HCT116 (cell line): Measurements from ENCODE around the gene NF1. TPM values are rescaled to one million over a fixed set of nuclear protein-coding genes. Genes with fewer than 3 reads are reported as not detected.

Source experiments
- ATAC-seq: fragments of 200-7000 bp; cut with Tn5 transposase; 2 replicates; pipeline ENCODE4 v1.9.1; 2020; ENCODE audit warnings: mild to moderate bottlenecking, moderate library complexity
- BruUV-seq: library from RNA; stranded (reverse); fragments of 400-500 nt; replicated peaks from 2 replicates; lab custom pipeline; 2021; lab: Mats Ljungman, UMichigan
- CTCF ChIA-PET: fragments of 300-600 bp; sonication (Branson Sonifier 250); formaldehyde crosslinking; loops from one replicate; lab custom pipeline; 2021; ENCODE audit warnings: antibody characterized with exemption; lab: Charles Lee
- POLR2A ChIA-PET: fragments of 300-600, 350-600 bp; sonication (Branson Sonifier 250); formaldehyde crosslinking; loops from one replicate; lab custom pipeline; 2021; ENCODE audit warnings: antibody characterized with exemption; lab: Charles Lee
- RAD21 ChIA-PET, 2 experiments: fragments of 300-600 bp; sonication (Branson Sonifier 250); formaldehyde crosslinking; loops; one replicate each; lab custom pipeline; 2023; ENCODE audit warnings: low total read pairs in 2 of 2; ENCODE audit not compliant: uncharacterized antibody in 2 of 2, unreplicated experiment in 2 of 2, low non-redundant PET in 1 of 2; lab: Charles Lee
- DNase-seq: peaks from one replicate; pipeline ENCODE4 v3.0.0-alpha.2; 2010; ENCODE audit warnings: low read depth, low spot score
- H2AFZ ChIP-seq: fragments of 200-600 bp; shearing (Covaris generic), sonication (generic); 2 replicates; pipeline ENCODE4 v1.6.1; 2017; ENCODE audit warnings: low read depth, mixed run types, mixed read lengths, antibody characterized with exemption, low read length; ENCODE audit not compliant: poor library complexity, severe bottlenecking
- H3K27ac ChIP-seq: 2 replicates; pipeline ENCODE4 v1.5.1; 2012; ENCODE audit warnings: low read depth, low read length
- H3K27me3 ChIP-seq: fragments of 200-600 bp; sonication (generic); 2 replicates; pipeline ENCODE4 v1.6.1; 2016; ENCODE audit warnings: mixed run types, low read length, mixed read lengths; ENCODE audit not compliant: insufficient read depth
- H3K36me3 ChIP-seq, 2 experiments: fragments of 200-500 bp in 1 of 2; fragments of 200-600 bp in 1 of 2; sonication (Bioruptor generic) in 1 of 2; sonication (generic) in 1 of 2; 2 replicates each; pipeline versions ENCODE4 v1.5.1 to v1.6.1; 2014 to 2016; ENCODE audit warnings: low read length in 2 of 2, inconsistent platforms in 1 of 2, mixed read lengths in 1 of 2, mixed run types in 1 of 2; ENCODE audit not compliant: insufficient read depth in 2 of 2, control insufficient read depth in 1 of 2
- H3K4me1 ChIP-seq, 2 experiments: fragments of 200-600 bp in 1 of 2; sonication (generic) in 1 of 2; 2 replicates each; pipeline versions ENCODE4 v1.5.1 to v1.6.1; 2012 to 2017; ENCODE audit warnings: low read length in 2 of 2, inconsistent platforms in 1 of 2, mild to moderate bottlenecking in 1 of 2, mixed read lengths in 1 of 2, mixed run types in 1 of 2, moderate library complexity in 1 of 2; ENCODE audit not compliant: insufficient read depth in 2 of 2, control insufficient read depth in 1 of 2
- H3K4me2 ChIP-seq: fragments of 200-600 bp; sonication (generic); 2 replicates; pipeline ENCODE4 v1.6.1; 2017; ENCODE audit warnings: mixed run types, low read length, mixed read lengths
- H3K4me3 ChIP-seq, 2 experiments: fragments of 200-600 bp in 1 of 2; sonication (generic) in 1 of 2; replicated peaks in 1 of 2; 2 replicates each; pipeline ENCODE4 v1.5.1; 2011 to 2016; ENCODE audit warnings: low read length in 2 of 2, control low read depth in 1 of 2, low read depth in 1 of 2, mild to moderate bottlenecking in 1 of 2, mixed read lengths in 1 of 2, mixed run types in 1 of 2
- H3K79me2 ChIP-seq: fragments of 200-600 bp; sonication (generic); 2 replicates; pipeline ENCODE4 v1.6.1; 2017; ENCODE audit warnings: mild to moderate bottlenecking, mixed run types, low read length, moderate library complexity, mixed read lengths; ENCODE audit not compliant: insufficient read depth
- H3K9ac ChIP-seq: fragments of 200-600 bp; sonication (generic); 2 replicates; pipeline ENCODE4 v1.6.1; 2016; ENCODE audit warnings: low read length, mixed read lengths
- H3K9me2 ChIP-seq: fragments of 200-600 bp; sonication (generic), shearing (Covaris generic); 2 replicates; pipeline ENCODE4 v1.6.1; 2017; ENCODE audit warnings: mixed run types, mild to moderate bottlenecking, moderate library complexity; ENCODE audit not compliant: insufficient read depth
- H3K9me3 ChIP-seq, 2 experiments: fragments of 200-500 bp in 1 of 2; fragments of 200-600 bp in 1 of 2; sonication (Bioruptor generic) in 1 of 2; sonication (generic) in 1 of 2; 2 replicates each; pipeline ENCODE4 v1.6.1; 2014 to 2017; ENCODE audit warnings: low read length in 2 of 2, mixed read lengths in 2 of 2, inconsistent platforms in 1 of 2, low read depth in 1 of 2, mild to moderate bottlenecking in 1 of 2, mixed run types in 1 of 2, moderate library complexity in 1 of 2; ENCODE audit not compliant: control insufficient read depth in 1 of 2, insufficient read depth in 1 of 2
- H4K20me1 ChIP-seq: fragments of 200-600 bp; sonication (generic), shearing (Covaris generic); 2 replicates; pipeline ENCODE4 v1.6.1; 2017; ENCODE audit warnings: mixed run types, mild to moderate bottlenecking, moderate library complexity; ENCODE audit not compliant: insufficient read depth
- ELF1 ChIP-seq: IDR thresholded peaks from 2 replicates; pipeline ENCODE4 v1.6.1; 2012; ENCODE audit warnings: low read depth, borderline replicate concordance
- EZH2 ChIP-seq: fragments of 200-600 bp; sonication (generic); IDR thresholded peaks from 2 replicates; pipeline ENCODE4 v1.6.1; 2017; ENCODE audit warnings: antibody characterized with exemption, mixed run types
- FOSL1 ChIP-seq: IDR thresholded peaks from 2 replicates; pipeline ENCODE4 v1.6.1; 2012; ENCODE audit warnings: low read depth
- POLR2AphosphoS5 ChIP-seq: IDR thresholded peaks from 2 replicates; pipeline ENCODE4 v1.6.1; 2011; ENCODE audit warnings: mild to moderate bottlenecking, low read depth, low read length, moderate library complexity
- SIN3A ChIP-seq: IDR thresholded peaks from 2 replicates; pipeline ENCODE4 v1.6.1; 2012; ENCODE audit warnings: low read depth
- SP1 ChIP-seq: IDR thresholded peaks from 2 replicates; pipeline ENCODE4 v1.6.1; 2012; ENCODE audit warnings: low read depth
- TCF7L2 ChIP-seq: IDR thresholded peaks from 2 replicates; pipeline ENCODE4 v1.7.0; 2011; ENCODE audit warnings: borderline replicate concordance, inconsistent platforms; ENCODE audit not compliant: insufficient read depth, insufficient read length; ENCODE audit errors: extremely low read depth
- intact Hi-C: fragments of 100-400 bp; cut with micrococcal nuclease; formaldehyde crosslinking; loops from 2 replicates; pipeline ENCODE4 v1.10.0; 2022
- total RNA-seq: library from RNA; stranded (reverse); gene quantifications from one replicate; pipeline ENCODE4 v1.2.1, GENCODE V29; 2021; ENCODE audit not compliant: unreplicated experiment
- TF ChIP-seq, protein P1 (sequence below): IDR thresholded peaks from 2 replicates; pipeline ENCODE4 v1.6.1; 2011; ENCODE audit warnings: mild to moderate bottlenecking, low read length, moderate library complexity; ENCODE audit not compliant: insufficient replicate concordance; ENCODE audit errors: extremely low read depth

The NF1 gene
- total RNA-seq, 1 experiment from 2014 or later = 20.8 TPM

DNA sequence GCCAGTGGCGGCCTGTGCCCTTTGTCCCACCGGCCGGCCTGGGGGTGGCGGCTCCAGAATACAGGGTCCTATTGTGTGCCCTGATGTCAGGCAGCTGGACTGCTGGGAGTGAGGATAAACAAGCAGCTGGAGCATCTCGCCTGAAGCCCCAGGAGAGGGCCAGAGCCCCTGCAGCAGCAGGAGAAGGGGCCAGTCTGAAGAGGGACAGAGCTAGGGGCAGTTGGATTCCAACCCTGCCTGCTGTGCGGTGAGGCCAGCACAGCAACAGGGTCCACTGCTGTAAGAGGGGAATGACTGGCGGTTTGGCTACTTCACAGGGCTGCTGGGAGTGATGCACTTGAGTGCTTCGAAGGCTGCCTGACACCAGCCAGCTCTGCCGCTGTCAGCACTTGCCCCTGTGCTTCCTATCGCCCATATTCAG is 321.7 kb downstream of the NF1 start:
- TF ChIP-seq FOSL1 (no peak), TCF7L2 (no peak)
- no peaks in the 10 kb centered on the region for H3K79me2 ChIP-seq
- ATAC-seq (no peak), DNase-seq (no peak)
- H3K27ac ChIP-seq = no peak overlapping the region
- H3K9me3 ChIP-seq = no peaks in the 10 kb centered on the region
- ChIA-PET RAD21 (no interaction called here), CTCF (no interaction called here), POLR2A (no interaction called here)
- no peak overlapping the region for H3K4me2 ChIP-seq
- H3K9me2 ChIP-seq = no peaks in the 10 kb centered on the region
- no peaks in the 10 kb centered on the region for H3K27me3 ChIP-seq
- H2AFZ ChIP-seq = no peak overlapping the region
- H3K4me3 ChIP-seq = no peak overlapping the region
- no TSS peak for BruUV-seq
- no peaks in the 10 kb centered on the region for H3K36me3 ChIP-seq
- intact Hi-C loops = no loop called here
- no peak overlapping the region for H3K9ac ChIP-seq
- no peaks in the 10 kb centered on the region for H4K20me1 ChIP-seq
- H3K4me1 ChIP-seq = no peaks in the 10 kb centered on the region

DNA sequence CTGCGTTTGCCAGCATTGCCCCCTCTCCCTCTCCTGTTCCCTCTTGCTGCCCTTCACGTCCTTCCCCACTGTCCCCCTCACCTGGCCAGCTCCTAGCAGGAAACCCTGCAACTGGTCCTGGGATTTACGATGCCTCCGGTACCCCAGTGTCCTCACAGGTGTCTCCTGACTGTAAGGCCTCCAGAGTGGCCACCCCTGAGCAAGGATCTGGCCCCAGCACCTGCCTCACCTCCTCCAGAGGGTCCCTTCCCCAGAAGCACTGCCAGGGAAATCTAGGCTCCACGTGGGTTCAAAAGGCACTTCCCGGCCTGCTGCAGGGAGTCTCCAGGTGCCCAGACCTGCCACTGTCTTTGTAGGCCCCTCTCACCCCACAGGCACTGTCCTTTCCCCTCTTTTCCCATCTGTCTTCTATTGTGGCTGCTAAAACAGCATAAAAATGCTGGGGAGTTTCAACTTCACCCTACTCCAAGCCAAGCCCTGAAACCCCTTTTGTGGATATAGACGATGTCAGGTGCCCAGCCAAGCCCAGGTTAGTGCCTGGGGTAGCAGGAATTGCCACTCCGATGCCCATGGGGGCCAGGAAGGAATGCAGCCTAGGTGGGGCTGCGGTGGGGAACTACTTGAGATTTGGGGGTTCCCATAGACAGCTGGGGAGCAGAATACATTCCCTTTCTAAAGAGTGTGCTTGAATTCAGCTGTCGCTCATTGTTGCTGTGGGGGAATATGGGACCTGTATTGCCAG is 322.4 kb downstream of the NF1 start:
- DNase-seq = no peak
- H3K9me3 ChIP-seq = no peaks in the 10 kb centered on the region
- CTCF ChIA-PET = no interaction called here
- no peaks in the 10 kb centered on the region for H3K79me2 ChIP-seq
- no peak overlapping the region for H3K4me2 ChIP-seq
- ATAC-seq = no peak
- RAD21 ChIA-PET = no interaction called here
- intact Hi-C loops = no loop called here
- no peak overlapping the region for H3K9ac ChIP-seq
- H3K36me3 ChIP-seq = no peaks in the 10 kb centered on the region
- H3K27me3 ChIP-seq = no peaks in the 10 kb centered on the region
- no peaks in the 10 kb centered on the region for H3K4me1 ChIP-seq
- H3K9me2 ChIP-seq = no peaks in the 10 kb centered on the region
- H4K20me1 ChIP-seq = no peaks in the 10 kb centered on the region
- H3K4me3 ChIP-seq = no peak overlapping the region
- POLR2A ChIA-PET = no interaction called here
- H3K27ac ChIP-seq = no peak overlapping the region
- BruUV-seq = no TSS peak
- TF ChIP-seq SIN3A (no peak), POLR2AphosphoS5 (no peak), SP1 (no peak), EZH2 (no peak), ELF1 (no peak)
- TF ChIP-seq, protein P1, sequence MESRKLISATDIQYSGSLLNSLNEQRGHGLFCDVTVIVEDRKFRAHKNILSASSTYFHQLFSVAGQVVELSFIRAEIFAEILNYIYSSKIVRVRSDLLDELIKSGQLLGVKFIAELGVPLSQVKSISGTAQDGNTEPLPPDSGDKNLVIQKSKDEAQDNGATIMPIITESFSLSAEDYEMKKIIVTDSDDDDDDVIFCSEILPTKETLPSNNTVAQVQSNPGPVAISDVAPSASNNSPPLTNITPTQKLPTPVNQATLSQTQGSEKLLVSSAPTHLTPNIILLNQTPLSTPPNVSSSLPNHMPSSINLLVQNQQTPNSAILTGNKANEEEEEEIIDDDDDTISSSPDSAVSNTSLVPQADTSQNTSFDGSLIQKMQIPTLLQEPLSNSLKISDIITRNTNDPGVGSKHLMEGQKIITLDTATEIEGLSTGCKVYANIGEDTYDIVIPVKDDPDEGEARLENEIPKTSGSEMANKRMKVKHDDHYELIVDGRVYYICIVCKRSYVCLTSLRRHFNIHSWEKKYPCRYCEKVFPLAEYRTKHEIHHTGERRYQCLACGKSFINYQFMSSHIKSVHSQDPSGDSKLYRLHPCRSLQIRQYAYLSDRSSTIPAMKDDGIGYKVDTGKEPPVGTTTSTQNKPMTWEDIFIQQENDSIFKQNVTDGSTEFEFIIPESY = no peak
- H2AFZ ChIP-seq = no peak overlapping the region
